ENCODE measurements around the gene JAK3.
"Not testable (repeated sequence)": the region's sequence is repeated elsewhere in the genome, so short reads cannot be mapped to it uniquely, and the experiment has no call there.

Gene JAK3

GRCh38 chr19:17777840-17778239, 69.9 kb downstream of the JAK3 start:
- not testable (repeated sequence) for DNase-seq (ENCODE audit: low spot score)

GRCh38 chr19:17775991-17776803, 71.6 kb downstream of the JAK3 start:
- DNase-seq (ENCODE audit: low spot score), result no peak

- peak; percentile 58 for DNase-seq (ENCODE audit: low spot score)
These were observed 72.4 kb downstream of the JAK3 start for GRCh38 chr19:17775245-17775927.

Data from hematopoietic multipotent progenitor cell treated with erythropoietin and hydrocortisone succinate and interleukin-3 and kit ligand, for 17 days (in vitro differentiated cells).